Myocyte (in vitro differentiated cells): Measurements from ENCODE around the gene DLST. TPM values are rescaled to one million over a fixed set of nuclear protein-coding genes. Genes with fewer than 3 reads are reported as not detected.
A peak's percentile ranks its signal among the peaks of the same experiment; 100 is the strongest.

ENCODE experiments used
- DNase-seq: peaks from one replicate; pipeline ENCODE4 v3.0.0-alpha.2; 2012; ENCODE audit warnings: low read depth
- total RNA-seq: library from RNA; depleted of rRNA; stranded (reverse); fragments of >200 nt; gene quantifications from 2 replicates; pipeline ENCODE4 v1.2.3, GENCODE V29; 2014

The DLST gene
- total RNA-seq, 1 donor from 2014 or later = 39.3 TPM

DNA sequence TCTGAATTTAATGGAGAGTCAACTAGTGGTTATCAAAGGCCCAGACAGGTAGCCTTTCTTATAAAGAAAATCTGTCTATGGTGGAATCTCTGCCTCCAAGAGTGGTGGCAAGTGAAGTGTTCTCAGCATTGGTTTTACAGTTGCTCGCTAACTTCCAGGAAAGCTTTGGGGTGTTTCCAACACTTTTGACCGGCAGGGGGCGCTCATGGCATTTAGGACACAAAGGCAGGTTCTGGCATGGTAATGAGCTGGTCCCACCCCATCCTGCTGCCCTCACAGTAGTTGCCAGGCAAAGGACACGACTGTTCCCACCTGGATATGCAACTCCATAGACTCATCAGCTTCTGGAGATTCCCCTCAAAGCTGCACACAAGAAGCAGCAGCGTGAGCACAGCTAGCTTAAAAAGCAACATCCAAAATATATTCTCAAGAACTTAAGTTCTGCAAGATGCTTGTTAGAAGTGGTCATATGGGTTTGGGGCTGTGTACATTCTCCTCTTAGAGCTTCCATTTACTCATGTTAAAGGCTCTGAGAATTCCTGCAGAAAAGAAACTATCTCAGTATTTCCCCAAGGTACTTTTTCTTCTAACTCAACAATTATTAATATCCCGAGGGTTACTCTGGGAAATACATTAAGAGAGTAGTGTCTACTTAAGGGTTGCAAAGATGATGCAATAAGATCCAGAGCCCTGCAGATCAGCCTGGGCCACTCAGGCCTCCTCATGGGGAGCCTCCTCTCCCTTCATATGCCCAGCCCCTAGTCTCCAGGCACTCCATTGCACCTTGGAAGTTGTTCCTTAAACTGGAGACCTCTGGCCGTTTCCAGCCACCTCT, 20.6 kb upstream of the DLST start:
- DNase-seq = peak; percentile 90

DNA sequence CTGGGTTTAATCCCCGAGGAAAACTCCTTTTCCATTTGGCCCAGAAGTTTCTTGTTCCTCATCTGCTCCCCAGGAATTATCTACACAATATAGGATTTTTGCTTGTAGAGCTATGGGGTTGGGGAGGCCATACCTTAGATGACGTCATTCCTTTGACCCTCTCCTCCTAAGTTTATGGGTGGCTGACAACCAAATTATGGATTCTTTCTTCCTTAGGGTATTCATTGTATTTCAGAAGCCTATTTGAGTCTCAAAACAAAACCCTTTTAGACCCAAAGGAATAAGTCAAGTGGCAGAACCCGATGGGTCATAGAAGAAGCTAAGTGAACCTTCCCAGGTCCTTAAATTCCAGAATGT, 20.0 kb upstream of the DLST start:
- no peak for DNase-seq

- no peak for DNase-seq
These were observed 18.4 kb upstream of the DLST start for GRCh38 chr14:74863274-74863673.

DNA sequence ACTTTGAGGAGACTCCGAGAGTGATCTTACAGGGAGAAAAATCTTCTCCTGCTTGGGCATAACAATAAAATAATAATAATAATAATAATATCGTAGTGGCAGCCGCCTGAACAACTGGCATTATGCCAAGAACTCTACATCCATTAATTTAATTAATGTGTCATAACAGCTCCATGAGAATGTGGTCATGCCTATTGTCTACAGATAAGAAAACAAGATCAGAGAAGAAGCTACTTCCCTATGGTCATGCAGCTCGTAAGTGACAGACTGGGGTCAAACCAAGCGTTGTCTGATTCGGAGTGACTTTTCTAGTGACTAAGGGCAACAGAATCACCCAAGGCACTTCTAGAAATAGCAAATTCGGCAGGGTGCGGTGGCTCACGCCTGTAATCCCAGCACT, 17.5 kb upstream of the DLST start:
- DNase-seq = no peak

DNA sequence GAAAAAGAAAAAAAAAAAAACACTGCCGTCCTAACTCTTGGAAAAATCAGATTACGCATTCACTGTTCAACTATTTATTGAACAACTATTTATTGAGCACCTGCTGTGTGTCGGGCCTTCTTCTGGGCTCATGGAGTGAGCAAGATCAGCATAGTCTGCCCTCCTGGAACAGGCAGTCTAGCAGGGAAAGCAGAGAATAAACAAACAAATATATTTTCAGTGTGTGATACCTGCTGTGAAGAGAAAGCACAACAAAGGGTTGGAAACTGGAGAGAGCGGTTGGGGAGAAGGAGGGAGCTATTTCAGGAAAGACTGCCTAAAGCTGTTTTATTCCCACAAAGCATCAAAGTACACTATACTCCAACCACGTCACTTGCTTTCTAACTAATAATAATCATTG, 16.6 kb upstream of the DLST start:
- DNase-seq = no peak

DNA sequence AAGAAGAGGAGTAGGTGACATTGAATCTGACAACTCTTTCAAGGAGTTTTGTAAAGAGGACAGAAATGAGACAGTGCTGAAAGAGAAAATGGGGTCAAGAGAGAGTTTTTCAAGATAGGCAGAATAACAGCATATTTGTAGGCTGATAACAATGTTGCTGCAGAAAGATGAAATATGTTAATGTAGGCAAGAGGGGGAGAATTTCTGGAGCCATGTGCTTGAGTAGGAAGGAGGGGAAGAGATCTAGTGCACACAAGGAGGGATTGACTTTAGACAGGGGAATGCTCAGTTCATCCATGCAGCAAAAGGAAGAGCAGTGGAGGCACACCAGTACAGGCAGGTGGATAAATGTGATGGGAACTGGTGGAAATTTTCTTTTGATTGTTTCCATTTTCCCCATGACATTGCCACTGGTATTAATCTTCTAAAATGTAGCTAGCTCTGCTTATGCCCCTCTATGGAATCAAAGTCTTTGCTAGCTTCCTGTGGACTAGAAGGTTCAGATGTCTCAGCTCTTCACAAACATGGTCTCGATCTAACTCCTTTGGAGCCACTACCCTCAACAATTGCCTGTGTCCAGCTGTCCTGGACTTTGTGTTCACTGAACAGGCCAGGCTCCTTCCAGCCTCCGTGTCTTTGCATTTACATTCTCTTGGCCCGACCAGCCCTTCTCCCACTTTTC, 14.9 kb upstream of the DLST start:
- DNase-seq = no peak

DNA sequence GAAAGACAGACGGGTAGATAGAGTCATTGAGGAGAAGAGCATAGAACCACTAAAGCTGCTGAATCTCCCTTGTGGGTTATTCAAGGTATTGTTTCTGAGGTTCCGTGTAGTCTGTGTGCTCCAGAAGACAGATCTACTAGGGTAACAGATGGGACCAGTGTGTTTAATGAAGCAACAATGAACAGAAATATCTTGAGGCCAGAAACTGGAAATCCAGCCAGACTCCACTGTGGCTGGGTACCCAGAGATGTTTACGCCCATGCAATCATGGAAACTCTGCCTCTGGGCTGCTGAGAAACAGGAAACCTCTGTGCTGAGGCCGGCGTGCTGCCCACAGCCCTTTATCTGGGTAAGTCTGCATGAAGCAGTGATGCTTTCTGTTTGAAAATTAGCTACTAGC, 14.0 kb upstream of the DLST start:
- no peak for DNase-seq

DNA sequence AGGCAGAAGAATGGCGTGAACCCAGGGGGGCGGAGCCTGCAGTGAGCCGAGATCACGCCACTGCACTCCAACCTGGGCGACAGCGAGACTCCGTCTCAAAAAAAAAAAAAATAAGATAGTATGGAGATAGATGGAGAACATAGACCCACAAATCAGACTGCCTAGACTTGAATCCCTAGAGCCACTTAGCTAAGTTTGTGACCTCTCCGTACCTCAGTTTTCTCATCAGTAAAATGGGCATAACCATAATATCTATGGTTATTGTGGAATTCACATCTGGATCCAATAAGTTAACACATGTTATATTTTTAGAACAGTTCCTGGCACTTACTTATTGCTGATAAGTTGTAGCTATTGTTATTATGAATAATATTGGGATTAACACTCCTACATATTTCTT, 13.0 kb upstream of the DLST start:
- no peak for DNase-seq

GRCh38 chr14:74871819-74872218, 9.9 kb upstream of the DLST start:
- DNase-seq = no peak

GRCh38 chr14:74875204-74875603, 6.5 kb upstream of the DLST start:
- no peak for DNase-seq

DNA sequence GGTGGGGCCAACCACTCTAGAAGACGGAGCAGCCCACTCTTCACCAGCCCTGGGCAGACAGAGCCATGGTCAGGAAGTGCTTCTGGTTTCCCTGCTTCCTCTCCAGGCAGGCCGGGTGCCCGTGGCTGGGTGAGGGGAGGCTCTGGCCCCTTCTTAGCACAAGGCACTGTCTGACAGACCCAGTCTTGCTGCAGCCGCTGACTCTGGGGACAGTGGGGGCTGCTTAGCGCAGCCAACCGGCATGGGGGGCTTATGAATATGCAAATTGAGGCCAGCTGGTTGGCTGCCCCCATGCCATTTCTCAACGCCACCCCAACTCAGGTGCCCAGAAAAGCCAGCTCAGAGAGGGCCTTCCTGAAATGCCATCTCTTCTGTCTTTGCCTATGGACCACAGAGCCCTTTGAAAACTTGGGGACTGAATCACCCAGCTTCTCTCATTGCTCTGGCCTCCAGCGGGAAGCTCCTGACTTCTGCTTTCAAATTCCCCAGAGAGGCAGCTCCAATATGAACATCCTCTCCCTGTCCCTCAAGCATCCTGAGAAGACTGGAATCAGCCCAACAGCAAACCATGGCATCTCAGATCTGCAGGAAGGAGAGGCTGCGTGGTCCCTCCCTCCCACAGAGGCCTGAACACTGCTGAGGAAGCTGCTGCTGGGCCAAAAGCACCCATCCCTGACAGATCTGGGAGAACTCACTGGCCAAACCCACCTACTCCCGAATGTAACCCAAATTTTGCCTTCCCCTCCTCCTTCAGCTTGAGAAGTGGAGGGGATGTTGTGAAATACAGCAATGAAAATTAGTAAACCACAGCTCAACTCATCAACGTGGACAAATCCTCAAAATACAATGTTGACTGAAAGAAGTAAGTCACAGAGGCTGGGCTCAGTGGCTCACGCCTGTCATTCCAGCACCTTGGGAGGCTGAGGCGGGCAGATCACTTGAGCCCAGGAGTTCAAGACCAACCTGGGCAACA, 5.5 kb upstream of the DLST start, which contains the start of gene PROX2:
PROX2 (minus strand) TSS at position 205 of the 973 bp plus-strand sequence. CDS start 12,311 bp downstream, outside the sequence.
- DNase-seq = no peak

DNA sequence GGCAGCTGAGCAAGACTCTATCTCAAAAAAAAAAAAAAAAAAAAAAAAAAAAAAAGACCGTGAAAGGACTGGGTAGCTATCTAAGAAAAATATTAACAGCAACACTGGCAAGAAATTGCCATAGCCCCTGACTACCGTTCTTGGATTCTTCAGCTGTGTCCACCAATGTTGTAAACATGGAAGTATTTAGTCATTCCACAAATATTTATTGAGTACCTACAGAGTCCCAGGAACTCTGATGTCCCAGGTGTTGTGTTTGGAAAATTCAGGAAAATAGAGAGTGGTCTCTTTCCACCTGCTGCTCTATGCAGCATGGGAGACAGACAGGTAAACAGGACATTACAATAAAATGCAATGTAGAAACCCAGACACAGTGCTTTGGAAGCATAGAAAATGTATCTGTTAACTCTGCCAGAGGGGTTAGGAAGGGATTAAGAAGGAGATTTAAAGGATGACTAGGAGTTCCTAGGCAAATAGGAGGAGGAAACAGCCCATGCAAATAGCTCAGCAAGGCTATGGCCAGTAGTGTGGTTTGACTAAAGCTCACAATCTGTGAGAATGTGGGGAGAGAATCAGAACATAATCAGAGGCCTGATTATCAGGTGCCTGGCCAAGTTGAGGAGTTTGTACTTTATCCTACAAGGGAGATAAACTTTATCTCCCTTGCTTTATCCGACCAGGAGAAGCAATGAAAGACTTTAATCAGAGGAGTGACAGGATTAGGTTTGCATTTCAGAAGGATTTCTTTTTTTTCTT, 2.1 kb upstream of the DLST start:
- DNase-seq = no peak

DNA sequence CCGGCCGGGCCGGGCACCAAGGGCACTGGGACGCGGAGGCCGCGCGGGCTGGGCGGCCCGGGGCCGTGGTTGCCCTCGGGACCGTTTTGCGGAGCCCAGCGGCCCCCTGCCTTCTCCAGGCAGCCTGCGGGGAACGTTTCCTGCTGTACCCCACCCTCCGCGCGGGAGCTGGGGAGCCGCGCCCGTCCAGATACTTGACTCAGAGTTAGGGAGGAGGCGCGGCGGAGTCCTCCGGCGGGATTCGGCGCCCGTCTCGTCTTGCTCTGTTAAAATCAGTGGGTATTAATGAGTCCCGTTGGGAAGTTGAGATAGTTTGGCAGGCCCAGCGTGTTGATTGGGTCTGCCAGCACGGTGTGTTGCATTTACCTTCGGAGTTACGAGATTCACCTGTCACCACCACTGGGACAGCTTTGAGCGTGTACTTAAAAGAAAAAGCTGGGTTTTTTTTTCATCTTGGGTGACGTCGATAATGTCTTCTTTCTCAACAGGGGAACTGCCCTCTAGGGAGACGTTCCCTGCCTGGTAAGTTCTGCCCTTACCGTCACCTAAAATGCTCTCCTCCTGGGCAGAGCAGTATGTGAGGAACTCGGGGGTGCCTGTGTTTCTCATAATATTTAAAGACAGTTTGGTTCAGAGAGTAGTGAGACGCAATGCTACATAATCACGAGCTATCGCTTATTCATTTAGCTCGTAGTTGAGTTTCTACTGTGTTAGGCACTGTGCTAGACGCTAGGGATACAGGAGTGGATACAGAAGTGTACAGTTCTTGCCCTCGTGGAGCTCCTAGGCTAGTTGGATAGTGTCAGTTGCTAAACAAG, 596 bp downstream of the DLST start:
- no peak for DNase-seq

- peak; percentile 78 for DNase-seq
These were observed 4.3 kb downstream of the DLST start for GRCh38 chr14:74886001-74886400.

GRCh38 chr14:74888164-74889158, 6.7 kb downstream of the DLST start:
- no peak for DNase-seq

GRCh38 chr14:74890262-74890661, 8.5 kb downstream of the DLST start:
- DNase-seq = no peak

GRCh38 chr14:74891870-74892269, 10.2 kb downstream of the DLST start:
- no peak for DNase-seq

DNA sequence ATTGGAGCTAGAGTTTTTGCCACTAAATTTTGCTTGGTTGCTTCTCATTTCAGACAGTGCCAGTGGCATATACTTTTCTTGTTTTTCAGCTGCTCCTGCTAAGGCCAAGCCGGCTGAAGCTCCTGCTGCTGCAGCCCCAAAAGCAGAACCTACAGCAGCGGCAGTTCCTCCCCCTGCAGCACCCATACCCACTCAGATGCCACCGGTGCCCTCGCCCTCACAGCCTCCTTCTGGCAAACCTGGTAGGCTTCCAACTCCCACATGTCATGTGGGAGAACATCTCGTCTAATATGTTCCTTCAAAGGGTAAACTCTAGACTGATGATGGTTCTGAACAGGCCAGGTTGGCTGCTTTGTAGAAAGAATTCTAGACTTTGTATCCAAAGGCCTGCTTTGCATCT, 11.0 kb downstream of the DLST start:
- no peak for DNase-seq

DNA sequence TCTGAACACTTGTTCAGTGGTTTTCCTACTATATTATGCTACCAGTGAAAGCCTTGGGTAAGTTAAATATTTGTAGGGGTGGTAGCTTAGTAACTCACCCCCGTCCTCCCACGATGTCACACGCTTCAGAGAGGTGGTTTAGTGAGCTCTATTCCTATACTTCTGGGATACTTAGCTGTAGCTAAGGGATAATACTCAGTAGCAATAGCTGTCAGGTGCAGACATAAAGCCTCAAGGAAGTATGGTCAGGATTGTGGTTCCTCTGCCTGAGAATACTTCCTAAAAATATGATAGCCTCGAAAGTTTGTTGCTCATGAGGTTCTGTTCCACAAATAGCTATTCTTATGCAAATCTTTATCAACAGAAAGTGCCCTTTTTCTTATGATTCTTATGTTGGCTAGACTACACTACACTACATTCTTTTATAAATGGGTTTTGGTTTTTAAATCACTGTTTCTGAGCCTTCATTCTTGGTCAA, 11.9 kb downstream of the DLST start:
- no peak for DNase-seq
